Measurements from ENCODE around the gene VIPR2.

Gene VIPR2

GRCh38 chr7:159031750-159032149 lies 112.9 kb downstream of the VIPR2 start:
- no peak for DNase-seq (ENCODE audit: low read depth, low spot score)
- no peak overlapping the region for H3K27ac ChIP-seq

GRCh38 chr7:159031135-159031701 lies 113.4 kb downstream of the VIPR2 start:
- H3K27ac ChIP-seq = no peak overlapping the region
- DNase-seq (ENCODE audit: low read depth, low spot score) = no peak

GRCh38 chr7:159030490-159031134 lies 114.1 kb downstream of the VIPR2 start:
- H3K27ac ChIP-seq = no peak overlapping the region
- no peak for DNase-seq (ENCODE audit: low read depth, low spot score)

- H3K27ac ChIP-seq = no peak overlapping the region
- DNase-seq (ENCODE audit: low read depth, low spot score) = no peak
Observed at GRCh38 chr7:159028508-159029401, 115.9 kb downstream of the VIPR2 start.

GRCh38 chr7:159027789-159028507 lies 116.7 kb downstream of the VIPR2 start:
- H3K27ac ChIP-seq = no peak overlapping the region
- peak; percentile 49 for DNase-seq (ENCODE audit: low read depth, low spot score)

- no peak for DNase-seq (ENCODE audit: low read depth, low spot score)
- H3K27ac ChIP-seq = no peak overlapping the region
Observed at GRCh38 chr7:159027056-159027788, 117.4 kb downstream of the VIPR2 start.

GRCh38 chr7:159026271-159027055 lies 118.2 kb downstream of the VIPR2 start:
- no peak for DNase-seq (ENCODE audit: low read depth, low spot score)

GRCh38 chr7:159025161-159025779 lies 119.4 kb downstream of the VIPR2 start:
- DNase-seq (ENCODE audit: low read depth, low spot score) = no peak
- no peak overlapping the region for H3K27ac ChIP-seq

More at GRCh38 chr7:159026271-159027055, 118.2 kb downstream of the VIPR2 start:
- H3K27ac ChIP-seq = no peak overlapping the region

- no peak for DNase-seq (ENCODE audit: low read depth, low spot score)
- no peak overlapping the region for H3K27ac ChIP-seq
Observed at GRCh38 chr7:159024280-159024951, 120.3 kb downstream of the VIPR2 start.

- DNase-seq (ENCODE audit: low read depth, low spot score) = no peak
Observed at GRCh38 chr7:159023746-159024145, 120.9 kb downstream of the VIPR2 start.

GRCh38 chr7:159023206-159023605 lies 121.5 kb downstream of the VIPR2 start:
- no peak overlapping the region for H3K27ac ChIP-seq

More at GRCh38 chr7:159023746-159024145, 120.9 kb downstream of the VIPR2 start:
- H3K27ac ChIP-seq = no peak overlapping the region

GRCh38 chr7:159022238-159022993 lies 122.3 kb downstream of the VIPR2 start:
- H3K27ac ChIP-seq = no peak overlapping the region
- no peak for DNase-seq (ENCODE audit: low read depth, low spot score)

More at GRCh38 chr7:159023206-159023605, 121.5 kb downstream of the VIPR2 start:
- no peak for DNase-seq (ENCODE audit: low read depth, low spot score)

- H3K27ac ChIP-seq = no peak overlapping the region
- DNase-seq (ENCODE audit: low read depth, low spot score) = no peak
Observed at GRCh38 chr7:159020987-159021386, 123.7 kb downstream of the VIPR2 start.

- DNase-seq (ENCODE audit: low read depth, low spot score) = no peak
Observed at GRCh38 chr7:159019111-159019510, 125.6 kb downstream of the VIPR2 start.

GRCh38 chr7:159017741-159018140 lies 126.9 kb downstream of the VIPR2 start:
- no peak overlapping the region for H3K27ac ChIP-seq
- no peak for DNase-seq (ENCODE audit: low read depth, low spot score)

More at GRCh38 chr7:159019111-159019510, 125.6 kb downstream of the VIPR2 start:
- H3K27ac ChIP-seq = no peak overlapping the region

- no peak for DNase-seq (ENCODE audit: low read depth, low spot score)
- H3K27ac ChIP-seq = no peak overlapping the region
Observed at GRCh38 chr7:159017210-159017609, 127.5 kb downstream of the VIPR2 start.

- no peak for DNase-seq (ENCODE audit: low read depth, low spot score)
- no peak overlapping the region for H3K27ac ChIP-seq
Observed at GRCh38 chr7:159016591-159016990, 128.1 kb downstream of the VIPR2 start.
